ENCODE results near the gene KIF12. TPM values are rescaled to one million over a fixed set of nuclear protein-coding genes. Genes with fewer than 3 reads are reported as not detected.
A peak's percentile ranks its signal among the peaks of the same experiment; 100 is the strongest.

The KIF12 gene
- total RNA-seq, 1 donor from 2014 or later, result not detected

GRCh38 chr9:114076237-114077161, 22.6 kb downstream of the KIF12 start:
- TF ChIP-seq, protein P1, sequence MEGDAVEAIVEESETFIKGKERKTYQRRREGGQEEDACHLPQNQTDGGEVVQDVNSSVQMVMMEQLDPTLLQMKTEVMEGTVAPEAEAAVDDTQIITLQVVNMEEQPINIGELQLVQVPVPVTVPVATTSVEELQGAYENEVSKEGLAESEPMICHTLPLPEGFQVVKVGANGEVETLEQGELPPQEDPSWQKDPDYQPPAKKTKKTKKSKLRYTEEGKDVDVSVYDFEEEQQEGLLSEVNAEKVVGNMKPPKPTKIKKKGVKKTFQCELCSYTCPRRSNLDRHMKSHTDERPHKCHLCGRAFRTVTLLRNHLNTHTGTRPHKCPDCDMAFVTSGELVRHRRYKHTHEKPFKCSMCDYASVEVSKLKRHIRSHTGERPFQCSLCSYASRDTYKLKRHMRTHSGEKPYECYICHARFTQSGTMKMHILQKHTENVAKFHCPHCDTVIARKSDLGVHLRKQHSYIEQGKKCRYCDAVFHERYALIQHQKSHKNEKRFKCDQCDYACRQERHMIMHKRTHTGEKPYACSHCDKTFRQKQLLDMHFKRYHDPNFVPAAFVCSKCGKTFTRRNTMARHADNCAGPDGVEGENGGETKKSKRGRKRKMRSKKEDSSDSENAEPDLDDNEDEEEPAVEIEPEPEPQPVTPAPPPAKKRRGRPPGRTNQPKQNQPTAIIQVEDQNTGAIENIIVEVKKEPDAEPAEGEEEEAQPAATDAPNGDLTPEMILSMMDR (IDR thresholded peaks at IDR 0.05), result no peak
- Histone ChIP-seq H3K9me3 (no peaks in the 10 kb centered on the region), H3K27ac (no peak overlapping the region), H3K27me3 (no peaks in the 10 kb centered on the region), H3K4me1 (peaks cover 0 to 3% of the 10 kb centered on the region in 2 donors), H3K4me3 (no peak overlapping the region), H3K36me3 (no peaks in the 10 kb centered on the region)
- DNase-seq (ENCODE audit: low spot score in 2 of 2), result peak in 1 of 2 donors; percentile 7
- intact Hi-C loops (cut with DNase I), result no loop called here

DNA sequence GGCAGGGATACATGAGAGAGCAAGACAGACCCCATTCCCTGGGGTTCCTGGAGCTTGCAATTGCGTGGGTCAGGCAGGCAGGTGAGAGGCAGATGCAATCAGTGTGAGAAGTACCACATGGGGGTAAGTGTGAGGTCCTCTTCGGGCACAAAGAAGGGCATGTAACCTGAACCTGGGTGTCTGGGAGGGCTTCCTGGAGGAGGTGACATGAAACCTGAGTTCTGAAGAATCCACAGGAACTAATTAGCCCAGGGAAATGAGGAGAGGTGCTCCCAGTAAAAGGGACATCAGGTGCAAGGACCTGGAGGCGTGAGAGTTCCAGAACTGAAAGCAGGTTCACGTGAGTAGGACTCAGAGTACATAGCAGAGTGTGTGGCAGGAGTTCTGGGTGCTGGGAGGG, 23.5 kb downstream of the KIF12 start:
- intact Hi-C loops (cut with DNase I), result no loop called here
- Histone ChIP-seq H3K9me3 (no peaks in the 10 kb centered on the region), H3K27me3 (no peaks in the 10 kb centered on the region), H3K36me3 (no peaks in the 10 kb centered on the region), H3K4me1 (peaks cover 0 to 3% of the 10 kb centered on the region in 2 donors), H3K27ac (no peak overlapping the region), H3K4me3 (no peak overlapping the region)
- DNase-seq (ENCODE audit: low spot score in 2 of 2), result no peak
- TF ChIP-seq, protein P1 (IDR thresholded peaks at IDR 0.05), result no peak

GRCh38 chr9:114072184-114073140, 26.6 kb downstream of the KIF12 start:
- Histone ChIP-seq H3K27ac (peak overlapping the region; percentile 31 to 63), H3K4me1 (peaks cover 0 to 3% of the 10 kb centered on the region in 2 donors), H3K36me3 (no peaks in the 10 kb centered on the region), H3K9me3 (no peaks in the 10 kb centered on the region), H3K4me3 (no peak overlapping the region), H3K27me3 (no peaks in the 10 kb centered on the region)
- TF ChIP-seq, protein P1 (IDR thresholded peaks at IDR 0.05), result no peak
- intact Hi-C loops (cut with DNase I), result loop anchor here (5.0 kb wide), 1 partner anchor 265 kb away; no protein-coding TSS in a partner anchor
- peak; percentile 5 to 86 for DNase-seq (ENCODE audit: low spot score in 2 of 2)

- no peaks in the 10 kb centered on the region for H3K9me3 ChIP-seq
- H3K27me3 ChIP-seq, result no peaks in the 10 kb centered on the region
- intact Hi-C loops (cut with DNase I), result loop anchor here (5.0 kb wide), 1 partner anchor 264 kb away; no protein-coding TSS in a partner anchor
- H3K4me1 ChIP-seq, result peaks cover 0 to 3% of the 10 kb centered on the region in 2 donors
- TF ChIP-seq, protein P1 (IDR thresholded peaks at IDR 0.05), result no peak
- no peak overlapping the region for H3K27ac ChIP-seq
- no peak for DNase-seq (ENCODE audit: low spot score in 2 of 2)
- no peak overlapping the region for H3K4me3 ChIP-seq
- no peaks in the 10 kb centered on the region for H3K36me3 ChIP-seq
These were observed 27.8 kb downstream of the KIF12 start for GRCh38 chr9:114071197-114071795.

Data from ascending aorta (tissue), 2 donors.